Type B pancreatic cell (in vitro differentiated cells): Measurements from ENCODE around the gene MPPED1. TPM values are rescaled to one million over a fixed set of nuclear protein-coding genes. Genes with fewer than 3 reads are reported as not detected.

Source experiments
- DNase-seq: peaks from one replicate; pipeline ENCODE4 v3.0.0; 2021; ENCODE audit warnings: mixed read lengths; ENCODE audit not compliant: unreplicated experiment; ENCODE audit errors: extremely low spot score
- H3K27ac Mint-ChIP-seq: 2 replicates; pipeline ENCODE4 v1.8.0; 2021; ENCODE audit warnings: mild to moderate bottlenecking, mixed read lengths
- H3K27me3 Mint-ChIP-seq: 2 replicates; pipeline ENCODE4 v1.8.0; 2021; ENCODE audit warnings: mixed read lengths
- H3K36me3 Mint-ChIP-seq: 2 replicates; pipeline ENCODE4 v1.8.0; 2021; ENCODE audit warnings: mixed read lengths
- H3K4me1 Mint-ChIP-seq: one replicate; pipeline ENCODE4 v1.8.0; 2021; ENCODE audit warnings: mixed read lengths; ENCODE audit not compliant: unreplicated experiment
- H3K4me3 Mint-ChIP-seq: 2 replicates; pipeline ENCODE4 v1.8.0; 2021; ENCODE audit warnings: mild to moderate bottlenecking, mixed read lengths
- H3K9me3 Mint-ChIP-seq: 2 replicates; pipeline ENCODE4 v1.8.0; 2021; ENCODE audit warnings: mixed read lengths
- CTCF ChIP-seq: fragments of 200-600 bp; sonication (generic); conservative IDR thresholded peaks from 2 replicates; pipeline ENCODE4 v1.5.0; 2021; ENCODE audit warnings: antibody characterized with exemption, mild to moderate bottlenecking
- total RNA-seq: library from RNA; stranded (reverse); gene quantifications from 2 replicates; pipeline ENCODE4 v1.2.1, GENCODE V29; 2021; ENCODE audit warnings: low replicate concordance

Gene MPPED1
- total RNA-seq, 1 donor from 2014 or later = 1.2 TPM

GRCh38 chr22:43491737-43492136 is 79.9 kb downstream of the MPPED1 start:
- Mint-ChIP-seq H3K4me1 (no peaks in the 10 kb centered on the region), H3K27me3 (peaks cover 15% of the 10 kb centered on the region), H3K36me3 (no peaks in the 10 kb centered on the region), H3K27ac (no peak overlapping the region), H3K4me3 (no peak overlapping the region), H3K9me3 (no peaks in the 10 kb centered on the region)
- no peak for TF ChIP-seq CTCF
- no peak for DNase-seq

GRCh38 chr22:43493297-43493696 is 81.5 kb downstream of the MPPED1 start:
- Mint-ChIP-seq H3K36me3 (no peaks in the 10 kb centered on the region), H3K4me3 (no peak overlapping the region), H3K27ac (no peak overlapping the region), H3K4me1 (no peaks in the 10 kb centered on the region), H3K27me3 (peaks cover 6% of the 10 kb centered on the region), H3K9me3 (peaks cover 3% of the 10 kb centered on the region)
- TF ChIP-seq CTCF = no peak
- no peak for DNase-seq

- peaks cover 3% of the 10 kb centered on the region for H3K9me3 Mint-ChIP-seq
These were observed 86.4 kb downstream of the MPPED1 start for GRCh38 chr22:43497956-43498855.

GRCh38 chr22:43498856-43499253 is 87.0 kb downstream of the MPPED1 start:
- H3K27me3 Mint-ChIP-seq = no peaks in the 10 kb centered on the region
- H3K27ac Mint-ChIP-seq = no peak overlapping the region
- no peak overlapping the region for H3K4me3 Mint-ChIP-seq
- H3K9me3 Mint-ChIP-seq = peaks cover 3% of the 10 kb centered on the region
- no peaks in the 10 kb centered on the region for H3K4me1 Mint-ChIP-seq
- DNase-seq = no peak
- no peaks in the 10 kb centered on the region for H3K36me3 Mint-ChIP-seq
- TF ChIP-seq CTCF = no peak

More at GRCh38 chr22:43497956-43498855, 86.4 kb downstream of the MPPED1 start:
- no peak for TF ChIP-seq CTCF
- Mint-ChIP-seq H3K27ac (no peak overlapping the region), H3K36me3 (no peaks in the 10 kb centered on the region), H3K4me1 (no peaks in the 10 kb centered on the region), H3K27me3 (no peaks in the 10 kb centered on the region), H3K4me3 (no peak overlapping the region)
- no peak for DNase-seq

GRCh38 chr22:43500792-43501785 is 89.3 kb downstream of the MPPED1 start:
- Mint-ChIP-seq H3K4me3 (no peak overlapping the region), H3K4me1 (no peaks in the 10 kb centered on the region), H3K27ac (no peak overlapping the region), H3K36me3 (no peaks in the 10 kb centered on the region), H3K9me3 (peaks cover 3% of the 10 kb centered on the region), H3K27me3 (no peaks in the 10 kb centered on the region)
- no peak for DNase-seq
- TF ChIP-seq CTCF = no peak
